ENCODE results near the gene PTPRG.

DNA sequence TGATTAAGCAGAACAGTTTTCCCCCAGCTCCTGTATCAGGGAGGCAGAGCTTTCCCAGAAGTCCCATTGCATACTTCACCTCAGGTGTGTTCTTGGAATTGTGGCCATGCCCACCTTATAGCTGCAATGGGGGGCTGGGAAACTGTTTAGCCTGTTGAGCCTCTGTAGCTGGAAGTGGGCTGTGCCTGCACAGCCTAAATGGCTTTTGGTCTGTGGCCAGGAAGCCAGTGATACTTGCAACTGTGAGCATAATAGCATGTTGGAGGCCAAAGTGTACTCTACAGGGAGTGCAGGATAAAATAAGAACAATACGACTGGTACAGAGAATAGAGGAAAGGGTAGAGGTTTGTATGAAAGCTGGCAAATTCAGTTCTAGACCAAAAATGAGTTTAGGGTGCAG, 248.5 kb downstream of the PTPRG start:
- TF ChIP-seq, protein P1, sequence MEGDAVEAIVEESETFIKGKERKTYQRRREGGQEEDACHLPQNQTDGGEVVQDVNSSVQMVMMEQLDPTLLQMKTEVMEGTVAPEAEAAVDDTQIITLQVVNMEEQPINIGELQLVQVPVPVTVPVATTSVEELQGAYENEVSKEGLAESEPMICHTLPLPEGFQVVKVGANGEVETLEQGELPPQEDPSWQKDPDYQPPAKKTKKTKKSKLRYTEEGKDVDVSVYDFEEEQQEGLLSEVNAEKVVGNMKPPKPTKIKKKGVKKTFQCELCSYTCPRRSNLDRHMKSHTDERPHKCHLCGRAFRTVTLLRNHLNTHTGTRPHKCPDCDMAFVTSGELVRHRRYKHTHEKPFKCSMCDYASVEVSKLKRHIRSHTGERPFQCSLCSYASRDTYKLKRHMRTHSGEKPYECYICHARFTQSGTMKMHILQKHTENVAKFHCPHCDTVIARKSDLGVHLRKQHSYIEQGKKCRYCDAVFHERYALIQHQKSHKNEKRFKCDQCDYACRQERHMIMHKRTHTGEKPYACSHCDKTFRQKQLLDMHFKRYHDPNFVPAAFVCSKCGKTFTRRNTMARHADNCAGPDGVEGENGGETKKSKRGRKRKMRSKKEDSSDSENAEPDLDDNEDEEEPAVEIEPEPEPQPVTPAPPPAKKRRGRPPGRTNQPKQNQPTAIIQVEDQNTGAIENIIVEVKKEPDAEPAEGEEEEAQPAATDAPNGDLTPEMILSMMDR (IDR thresholded peaks at IDR 0.05), result no peak
- peak in 1 of 4 donors; percentile 39 for TF ChIP-seq POLR2AphosphoS5 (IDR thresholded peaks at IDR 0.05)
